Measurements from ENCODE around the gene PTBP3. TPM values are rescaled to one million over a fixed set of nuclear protein-coding genes. Genes with fewer than 3 reads are reported as not detected.

The PTBP3 gene
- total RNA-seq, 2 experiments from 2014 or later = 98.9 to 176 TPM

DNA sequence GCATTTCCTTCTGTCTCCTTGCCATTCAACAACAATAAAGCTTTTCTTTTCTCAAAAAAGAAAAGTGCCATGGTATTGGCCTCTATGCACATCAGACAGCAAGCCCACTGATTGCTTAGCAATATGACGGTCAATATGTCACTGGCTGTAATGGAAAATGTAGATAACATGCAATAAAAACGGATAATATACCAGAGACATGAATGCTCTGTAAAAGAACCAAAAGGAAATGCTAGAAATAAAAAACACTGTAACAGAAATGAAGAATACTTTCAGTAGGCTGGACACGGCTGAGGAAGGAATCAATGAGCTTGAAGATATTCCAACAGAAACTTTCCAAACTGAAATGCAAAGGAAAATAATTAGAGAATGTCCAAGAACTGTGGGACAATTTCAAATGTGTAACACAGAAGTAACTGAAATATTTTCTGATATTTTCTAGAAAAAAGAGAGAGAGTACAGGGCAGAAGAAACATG, 10.0 kb downstream of the PTBP3 start:
- ChIA-PET CTCF (interaction anchor here (0.5 to 1.2 kb wide), 6 partner anchors 10 to 243 kb away, joined by 3 to 4 read pairs (median 3); no protein-coding TSS in a partner anchor), POLR2A (no interaction called here)
- intact Hi-C loops (cut with DNase I, micrococcal nuclease) = no loop called here
- H3K27ac Mint-ChIP-seq = no peak overlapping the region
- DNase-seq (no peak), ATAC-seq (no peak)
- H3K36me3 Mint-ChIP-seq (ENCODE audit: low read depth) = peaks cover 37% of the 10 kb centered on the region
- no peaks in the 10 kb centered on the region for H3K27me3 Mint-ChIP-seq
- peaks cover 14% of the 10 kb centered on the region for H3K9me3 Mint-ChIP-seq (ENCODE audit: low read depth)
- H3K4me1 Mint-ChIP-seq = peaks cover 62% of the 10 kb centered on the region
- no peak overlapping the region for H3K4me3 Mint-ChIP-seq

DNA sequence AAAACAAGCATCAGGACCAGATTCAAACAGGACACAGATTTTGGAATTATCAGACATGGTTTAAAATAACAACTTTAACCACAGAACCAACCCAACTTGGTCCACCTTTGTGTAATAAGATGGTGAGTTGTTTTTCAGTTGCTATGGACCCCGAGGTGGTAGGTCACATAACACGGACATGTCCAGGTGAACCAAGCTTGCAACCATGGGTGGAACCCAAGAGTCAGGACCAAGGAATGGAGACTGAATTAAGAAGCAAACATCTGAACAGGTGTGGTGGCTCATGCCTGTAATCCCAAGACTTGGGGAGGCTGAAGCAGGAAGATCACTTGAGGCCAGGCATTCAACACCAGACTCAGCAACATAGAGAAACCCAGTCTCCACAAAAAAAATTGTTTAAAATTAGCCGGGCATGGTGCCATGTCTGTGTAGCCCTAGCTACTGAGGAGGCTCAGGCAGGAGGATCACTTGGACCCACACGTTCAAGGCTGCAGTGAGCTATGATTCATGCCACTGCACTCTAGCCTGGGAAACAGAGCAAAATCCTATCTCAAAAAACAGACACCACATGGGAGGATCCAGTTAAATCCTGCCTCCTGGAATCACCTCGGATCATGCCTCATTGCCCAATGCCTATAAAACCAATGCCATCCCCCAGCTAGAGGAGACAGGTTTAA, 10.6 kb downstream of the PTBP3 start:
- CTCF ChIA-PET = interaction anchor here (0.6 to 1.2 kb wide), 4 partner anchors 21 to 227 kb away, joined by 3 read pairs; no protein-coding TSS in a partner anchor
- Mint-ChIP-seq H3K4me3 (no peak overlapping the region), H3K27ac (no peak overlapping the region), H3K27me3 (no peaks in the 10 kb centered on the region), H3K36me3 (ENCODE audit: low read depth) (peaks cover 40% of the 10 kb centered on the region), H3K4me1 (peaks cover 62% of the 10 kb centered on the region), H3K9me3 (ENCODE audit: low read depth) (peaks cover 14% of the 10 kb centered on the region)
- ATAC-seq (no peak), DNase-seq (no peak)
- POLR2A ChIA-PET = no interaction called here
- intact Hi-C loops (cut with DNase I, micrococcal nuclease) = no loop called here

DNA sequence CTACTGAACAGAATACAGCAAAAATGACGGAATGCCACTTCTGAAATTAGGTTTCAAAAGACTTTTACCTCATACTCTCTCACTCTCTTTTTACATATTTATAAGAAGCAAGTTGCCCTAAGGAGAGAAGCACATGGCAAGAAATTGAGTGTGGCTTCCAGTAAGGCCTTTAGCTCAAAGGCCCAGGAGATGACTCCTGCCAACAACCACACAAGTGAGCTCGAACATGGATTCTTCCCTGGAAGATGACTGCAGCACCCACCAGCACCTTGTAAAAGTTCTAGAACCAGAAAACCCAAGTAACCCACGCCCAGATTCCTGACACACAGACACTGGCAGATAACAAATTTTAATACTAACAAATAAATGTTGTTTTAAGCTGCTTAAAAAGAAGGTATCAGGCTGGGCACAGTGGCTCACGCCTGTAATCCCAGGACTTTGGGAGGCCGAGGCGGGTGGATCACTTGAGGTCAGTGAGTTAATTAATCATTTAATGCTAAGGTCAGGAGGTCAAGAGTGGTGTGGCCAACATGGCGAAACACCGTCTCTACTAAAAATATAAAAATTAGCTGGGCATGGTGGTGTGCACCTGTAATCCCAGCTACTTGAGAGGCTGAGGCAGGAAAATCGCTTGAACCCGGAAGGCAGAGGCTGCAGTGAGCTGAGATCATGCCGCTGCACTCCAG, 17.0 kb downstream of the PTBP3 start:
- Mint-ChIP-seq H3K27ac (peak overlapping the region; percentile 88), H3K4me3 (no peak overlapping the region), H3K4me1 (peaks cover 66% of the 10 kb centered on the region), H3K27me3 (no peaks in the 10 kb centered on the region), H3K36me3 (ENCODE audit: low read depth) (peaks cover 14% of the 10 kb centered on the region), H3K9me3 (ENCODE audit: low read depth) (no peaks in the 10 kb centered on the region)
- ATAC-seq (no peak), DNase-seq (no peak)
- ChIA-PET POLR2A (interaction anchor here (0.7 kb wide), 1 partner anchor 401 kb away, joined by 3 read pairs; no protein-coding TSS in a partner anchor), CTCF (interaction anchor here (0.6 to 1.4 kb wide), 4 partner anchors 10 to 92 kb away, joined by 3 to 5 read pairs (median 4); no protein-coding TSS in a partner anchor)
- intact Hi-C loops (cut with DNase I, micrococcal nuclease) = loop anchor here (2.0 kb wide), 2 partner anchors 14 to 68 kb away; no protein-coding TSS in a partner anchor

DNA sequence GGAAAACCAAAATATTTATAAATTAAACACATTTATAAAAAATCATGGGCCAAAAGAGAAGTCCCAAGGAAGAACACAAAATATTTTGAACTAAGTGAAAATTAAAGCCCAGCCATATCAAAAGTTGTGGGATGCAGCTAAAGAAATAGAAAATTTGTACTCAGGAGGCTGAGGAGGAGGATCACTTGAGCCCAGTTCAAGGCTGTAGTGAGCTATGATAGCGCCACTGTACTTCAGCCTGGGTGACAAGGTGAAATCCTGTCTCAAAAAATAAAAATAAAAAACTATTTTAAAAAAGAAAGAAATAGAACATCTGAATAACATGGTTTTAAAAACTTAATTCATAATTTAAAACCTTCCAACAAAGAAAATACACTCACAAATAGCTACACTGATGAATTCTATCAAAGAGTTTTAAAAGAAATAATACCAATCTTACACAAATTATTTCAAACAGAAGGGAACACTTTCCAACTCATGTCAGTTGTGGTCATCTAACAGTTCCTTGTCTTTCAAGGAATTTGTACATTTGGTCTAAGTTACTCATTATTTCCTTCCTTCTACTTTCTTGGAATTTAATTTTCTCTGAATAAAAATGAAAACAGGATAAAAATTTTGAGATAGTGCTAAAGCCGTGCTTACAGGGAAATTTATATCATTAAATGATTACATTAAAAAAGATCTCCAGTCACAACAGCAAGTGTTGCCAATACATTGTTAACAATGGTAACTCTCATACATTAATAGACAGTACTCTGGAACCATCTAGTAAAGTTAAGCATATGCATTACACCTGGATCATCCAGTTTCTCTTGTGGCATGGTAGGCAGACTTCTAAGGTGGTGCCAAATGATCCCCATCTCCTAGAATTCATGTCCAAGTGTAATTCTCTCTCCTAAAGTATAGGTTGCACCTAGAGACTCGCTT, 17.8 kb downstream of the PTBP3 start:
- intact Hi-C loops (cut with DNase I, micrococcal nuclease) = loop anchor here (2.0 kb wide), 2 partner anchors 15 to 67 kb away; no protein-coding TSS in a partner anchor
- POLR2A ChIA-PET = interaction anchor here (0.7 kb wide), 1 partner anchor 10 kb away, joined by 3 read pairs; no protein-coding TSS in a partner anchor

DNA sequence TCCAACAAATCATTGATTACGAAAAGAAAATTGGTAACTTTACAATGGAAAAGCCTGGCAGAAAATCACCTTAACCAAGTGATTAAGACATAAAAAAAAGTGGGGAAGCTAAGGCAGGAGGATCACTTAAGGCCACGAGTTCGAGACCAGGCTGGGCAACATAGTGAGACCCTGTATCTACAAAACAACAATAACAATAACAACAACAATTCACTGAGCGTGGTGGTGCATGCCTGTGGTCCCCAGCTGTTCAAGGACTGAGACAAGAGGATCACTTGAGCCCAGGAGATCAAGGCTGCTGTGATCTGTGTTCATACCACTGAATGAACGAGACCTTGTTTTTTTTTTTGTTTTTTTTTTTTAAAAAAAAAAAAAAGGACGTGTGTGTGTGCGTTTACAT, 21.3 kb downstream of the PTBP3 start:
- POLR2A ChIA-PET = no interaction called here
- Mint-ChIP-seq H3K27ac (no peak overlapping the region), H3K9me3 (ENCODE audit: low read depth) (no peaks in the 10 kb centered on the region), H3K36me3 (ENCODE audit: low read depth) (peaks cover 7% of the 10 kb centered on the region), H3K4me3 (no peak overlapping the region), H3K4me1 (peaks cover 56% of the 10 kb centered on the region), H3K27me3 (no peaks in the 10 kb centered on the region)
- ATAC-seq = no peak
- CTCF ChIA-PET = interaction anchor here (0.5 kb wide), 1 partner anchor 188 kb away, joined by 3 read pairs; no protein-coding TSS in a partner anchor
- DNase-seq = no peak
- intact Hi-C loops (cut with DNase I, micrococcal nuclease) = no loop called here

More for the DNA sequence above, 17.8 kb downstream of the PTBP3 start:
- H3K27ac Mint-ChIP-seq = peak overlapping the region; percentile 88
- DNase-seq (no peak), ATAC-seq (no peak)
- H3K4me3 Mint-ChIP-seq = no peak overlapping the region
- H3K36me3 Mint-ChIP-seq (ENCODE audit: low read depth) = peaks cover 12% of the 10 kb centered on the region
- H3K27me3 Mint-ChIP-seq = no peaks in the 10 kb centered on the region
- peaks cover 71% of the 10 kb centered on the region for H3K4me1 Mint-ChIP-seq
- H3K9me3 Mint-ChIP-seq (ENCODE audit: low read depth) = no peaks in the 10 kb centered on the region
- CTCF ChIA-PET = interaction anchor here (0.5 to 0.8 kb wide), 4 partner anchors 9 to 176 kb away, joined by 3 to 4 read pairs (median 3); no protein-coding TSS in a partner anchor

DNA sequence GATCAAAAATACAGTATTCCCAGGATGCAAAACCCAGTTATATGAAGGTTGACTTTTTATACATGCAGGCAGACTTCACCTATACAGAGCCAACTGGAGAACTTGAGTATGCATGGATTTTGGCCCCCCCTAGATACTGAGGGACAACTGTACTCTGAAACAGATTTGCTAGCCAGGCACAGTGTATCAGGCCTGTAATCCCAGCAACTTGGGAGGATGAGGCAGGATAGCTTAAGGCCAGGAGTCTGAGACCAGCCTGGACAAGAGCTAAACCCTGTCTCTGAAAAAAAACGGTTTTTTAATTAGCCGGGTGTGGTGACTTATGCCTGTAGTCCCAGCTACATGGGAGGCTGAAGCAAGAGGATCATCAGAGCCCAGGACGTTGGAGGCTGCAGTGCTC, 21.9 kb downstream of the PTBP3 start:
- peaks cover 50% of the 10 kb centered on the region for H3K4me1 Mint-ChIP-seq
- DNase-seq = no peak

DNA sequence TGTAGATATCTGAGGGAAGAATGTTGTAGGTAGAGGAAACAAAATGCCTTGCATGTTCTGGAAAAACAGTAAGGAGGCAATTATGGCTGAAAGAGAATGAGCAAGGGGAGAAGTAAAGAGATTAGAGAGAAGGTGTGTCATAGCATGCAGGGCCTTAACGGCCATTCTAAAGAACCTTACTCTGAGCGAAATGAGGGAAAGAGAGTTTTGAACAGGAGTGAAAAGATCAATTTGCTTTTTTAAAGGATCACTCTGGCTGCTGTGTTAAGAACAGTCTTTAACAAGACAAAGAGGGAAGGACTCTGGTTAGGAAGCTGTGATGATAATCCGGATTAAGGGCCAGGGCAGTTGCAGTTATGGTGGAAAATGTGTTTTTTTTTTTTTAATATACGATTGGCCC, 22.6 kb downstream of the PTBP3 start:
- CTCF ChIA-PET = no interaction called here
- Mint-ChIP-seq H3K9me3 (ENCODE audit: low read depth) (no peaks in the 10 kb centered on the region), H3K27me3 (no peaks in the 10 kb centered on the region), H3K36me3 (ENCODE audit: low read depth) (peaks cover 7% of the 10 kb centered on the region), H3K27ac (no peak overlapping the region), H3K4me3 (no peak overlapping the region), H3K4me1 (peaks cover 43% of the 10 kb centered on the region)
- POLR2A ChIA-PET = no interaction called here
- no peak for DNase-seq
- ATAC-seq = no peak
- intact Hi-C loops (cut with DNase I, micrococcal nuclease) = no loop called here

More for the DNA sequence above, 21.9 kb downstream of the PTBP3 start:
- H3K4me3 Mint-ChIP-seq = no peak overlapping the region
- POLR2A ChIA-PET = no interaction called here
- peaks cover 7% of the 10 kb centered on the region for H3K36me3 Mint-ChIP-seq (ENCODE audit: low read depth)
- ATAC-seq = no peak
- intact Hi-C loops (cut with DNase I, micrococcal nuclease) = no loop called here
- CTCF ChIA-PET = interaction anchor here (0.5 kb wide), 1 partner anchor 187 kb away, joined by 3 read pairs; no protein-coding TSS in a partner anchor
- no peaks in the 10 kb centered on the region for H3K9me3 Mint-ChIP-seq (ENCODE audit: low read depth)
- H3K27me3 Mint-ChIP-seq = no peaks in the 10 kb centered on the region
- H3K27ac Mint-ChIP-seq = no peak overlapping the region

- Mint-ChIP-seq H3K27me3 (no peaks in the 10 kb centered on the region), H3K4me3 (no peak overlapping the region), H3K27ac (no peak overlapping the region), H3K4me1 (peaks cover 30% of the 10 kb centered on the region), H3K36me3 (ENCODE audit: low read depth) (peaks cover 4% of the 10 kb centered on the region), H3K9me3 (ENCODE audit: low read depth) (no peaks in the 10 kb centered on the region)
- ATAC-seq (no peak), DNase-seq (no peak)
- intact Hi-C loops (cut with DNase I, micrococcal nuclease) = no loop called here
- POLR2A ChIA-PET = no interaction called here
- CTCF ChIA-PET = no interaction called here
Observed at GRCh38 chr9:112308588-112308987, 24.8 kb downstream of the PTBP3 start.

DNA sequence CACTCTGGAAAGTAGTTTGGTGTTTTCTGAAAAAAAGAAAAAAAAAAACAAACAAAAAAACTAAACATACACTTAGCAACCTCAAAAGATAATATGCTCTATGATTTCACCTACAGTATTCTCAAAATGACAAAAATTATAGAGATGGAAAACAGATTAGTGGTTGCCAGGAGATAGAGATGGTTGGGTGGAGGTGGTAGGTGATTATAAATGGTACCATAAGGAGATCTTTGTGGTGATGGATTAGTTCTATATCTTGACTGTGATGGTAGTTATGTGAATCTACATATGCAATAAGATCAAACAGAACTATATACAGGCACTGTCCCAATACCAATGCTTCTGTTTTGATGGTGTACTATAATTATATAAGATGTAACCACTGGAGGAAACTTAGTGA, 32.0 kb downstream of the PTBP3 start:
- Mint-ChIP-seq H3K27me3 (no peaks in the 10 kb centered on the region), H3K27ac (peak overlapping the region; percentile 4), H3K36me3 (ENCODE audit: low read depth) (peaks cover 14% of the 10 kb centered on the region), H3K4me3 (no peak overlapping the region), H3K9me3 (ENCODE audit: low read depth) (peaks cover 3% of the 10 kb centered on the region), H3K4me1 (peaks cover 43% of the 10 kb centered on the region)
- POLR2A ChIA-PET = no interaction called here
- intact Hi-C loops (cut with DNase I, micrococcal nuclease) = loop anchor here in 1 of 2 experiments (1.0 kb wide), 1 partner anchor 16 kb away; no protein-coding TSS in a partner anchor
- CTCF ChIA-PET = interaction anchor here (0.9 to 2.1 kb wide), 2 partner anchors 17 to 22 kb away, joined by 3 to 4 read pairs; no protein-coding TSS in a partner anchor
- ATAC-seq = peak; percentile 79
- no peak for DNase-seq

GRCh38 chr9:112299514-112299913, 33.9 kb downstream of the PTBP3 start:
- peaks cover 3% of the 10 kb centered on the region for H3K9me3 Mint-ChIP-seq (ENCODE audit: low read depth)
- ChIA-PET POLR2A (no interaction called here), CTCF (interaction anchor here (0.6 to 0.7 kb wide), 2 partner anchors 201 kb away, joined by 3 read pairs; no protein-coding TSS in a partner anchor)

More at GRCh38 chr9:112299514-112299913, 33.9 kb downstream of the PTBP3 start:
- intact Hi-C loops (cut with DNase I, micrococcal nuclease) = loop anchor here in 1 of 2 experiments (5.0 kb wide), 1 partner anchor 33 kb away; the partner anchor contains the start of gene PTBP3
- DNase-seq (no peak), ATAC-seq (no peak)
- Mint-ChIP-seq H3K27ac (no peak overlapping the region), H3K27me3 (no peaks in the 10 kb centered on the region), H3K4me1 (peaks cover 40% of the 10 kb centered on the region), H3K4me3 (no peak overlapping the region), H3K36me3 (ENCODE audit: low read depth) (peaks cover 22% of the 10 kb centered on the region)

Measured in activated CD4-positive, alpha-beta T cell treated with anti-CD3 and anti-CD28 coated beads for 36 hours (primary cell).